Caco-2 (cell line): Measurements from ENCODE around the gene ITGA11. TPM values are rescaled to one million over a fixed set of nuclear protein-coding genes. Genes with fewer than 3 reads are reported as not detected.
A peak's percentile ranks its signal among the peaks of the same experiment; 100 is the strongest.

ENCODE experiments used
- BruUV-seq: library from RNA; stranded (reverse); fragments of 400-500 nt; replicated peaks from 2 replicates; lab custom pipeline; 2021; lab: Mats Ljungman, UMichigan
- CTCF ChIA-PET: fragments of 300-600 bp; sonication (Branson Sonifier 250); formaldehyde crosslinking; loops from one replicate; lab custom pipeline; 2022; ENCODE audit warnings: antibody characterized with exemption; lab: Charles Lee
- POLR2A ChIA-PET: fragments of 300-600 bp; sonication (Branson Sonifier 250); formaldehyde crosslinking; loops from one replicate; lab custom pipeline; 2022; ENCODE audit warnings: antibody characterized with exemption; lab: Charles Lee
- DNase-seq, 2 experiments: peaks; one replicate each; pipeline versions ENCODE4 v3.0.0 to v3.0.0-alpha.2; 2020 to 2022
- H3K27me3 ChIP-seq: replicated peaks from 2 replicates; pipeline ENCODE4 v1.6.0; 2011; ENCODE audit warnings: low read length; ENCODE audit not compliant: control insufficient read depth, insufficient read depth
- H3K36me3 ChIP-seq: 2 replicates; pipeline ENCODE4 v1.5.1; 2011; ENCODE audit warnings: low read length; ENCODE audit not compliant: control insufficient read depth, insufficient read depth
- H3K4me1 ChIP-seq: fragments of 250-450 bp; sonication (Bioruptor Pico); 2 replicates; pipeline ENCODE4 v1.5.1; 2020; ENCODE audit warnings: mild to moderate bottlenecking
- H3K4me3 ChIP-seq: 2 replicates; pipeline ENCODE4 v1.5.1; 2011; ENCODE audit warnings: low read depth, mild to moderate bottlenecking, control low read depth, low read length
- H3K9me3 ChIP-seq: fragments of 250-450 bp; sonication (Bioruptor Pico); 2 replicates; pipeline ENCODE4 v1.5.1; 2020; ENCODE audit warnings: mild to moderate bottlenecking, moderate library complexity
- H3K27ac Mint-ChIP-seq: one replicate; pipeline ENCODE4 v1.8.0; 2022; ENCODE audit warnings: mixed read lengths; ENCODE audit not compliant: unreplicated experiment
- H3K27me3 Mint-ChIP-seq: one replicate; pipeline ENCODE4 v1.8.0; 2022; ENCODE audit warnings: mixed read lengths; ENCODE audit not compliant: insufficient read depth, unreplicated experiment
- H3K36me3 Mint-ChIP-seq: one replicate; pipeline ENCODE4 v1.8.0; 2022; ENCODE audit warnings: mild to moderate bottlenecking, mixed read lengths; ENCODE audit not compliant: insufficient read depth, unreplicated experiment
- H3K4me1 Mint-ChIP-seq: one replicate; pipeline ENCODE4 v1.8.0; 2022; ENCODE audit warnings: low read depth, mixed read lengths; ENCODE audit not compliant: unreplicated experiment
- H3K4me3 Mint-ChIP-seq: one replicate; pipeline ENCODE4 v1.8.0; 2022; ENCODE audit warnings: mild to moderate bottlenecking, moderate library complexity, mixed read lengths; ENCODE audit not compliant: unreplicated experiment
- H3K9me3 Mint-ChIP-seq: one replicate; pipeline ENCODE4 v1.8.0; 2022; ENCODE audit warnings: mixed read lengths; ENCODE audit not compliant: unreplicated experiment
- intact Hi-C: fragments of 100-400 bp; cut with micrococcal nuclease; formaldehyde crosslinking; loops from one replicate; pipeline ENCODE4 v1.10.0; 2022; ENCODE audit not compliant: unreplicated experiment
- total RNA-seq: library from RNA; stranded (reverse); gene quantifications from 2 replicates; pipeline ENCODE4 v1.2.3, GENCODE V29; 2022
- TF ChIP-seq, protein P1 (sequence below), 2 experiments: fragments of 200-600 bp in 1 of 2; IDR thresholded peaks; 1 replicate in 1 of 2; 2 replicates in 1 of 2; pipeline versions ENCODE4 v1.5.1 to v1.8.0; 2011 to 2022; ENCODE audit warnings: antibody characterized with exemption in 1 of 2, control low read depth in 1 of 2, inconsistent platforms in 1 of 2, low read depth in 1 of 2, low read length in 1 of 2, mild to moderate bottlenecking in 1 of 2, moderate library complexity in 1 of 2; ENCODE audit not compliant: insufficient read depth in 1 of 2, severe bottlenecking in 1 of 2, unreplicated experiment in 1 of 2

Gene ITGA11
- total RNA-seq, 1 experiment from 2014 or later: 0.18 TPM

DNA sequence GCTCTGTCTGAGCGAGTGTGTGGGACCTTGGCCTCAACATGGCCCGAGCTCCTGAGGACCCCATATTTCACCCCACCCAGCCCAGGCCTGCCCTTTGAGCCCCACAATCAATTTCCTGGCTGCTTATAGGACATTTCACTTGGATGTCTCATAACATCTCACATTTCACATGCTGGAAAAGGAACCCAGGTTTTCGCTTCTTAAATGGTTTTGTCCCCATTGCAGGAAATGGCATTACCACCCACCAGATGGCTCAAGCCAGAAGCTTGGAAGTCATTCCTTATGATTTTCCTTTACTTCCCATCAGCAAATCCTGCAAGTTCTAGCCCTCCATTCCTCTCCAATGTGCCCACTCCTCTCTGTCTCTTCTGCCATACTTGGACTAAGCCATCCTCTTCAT lies 14.9 kb downstream of the ITGA11 start:
- CTCF ChIA-PET: no interaction called here

DNA sequence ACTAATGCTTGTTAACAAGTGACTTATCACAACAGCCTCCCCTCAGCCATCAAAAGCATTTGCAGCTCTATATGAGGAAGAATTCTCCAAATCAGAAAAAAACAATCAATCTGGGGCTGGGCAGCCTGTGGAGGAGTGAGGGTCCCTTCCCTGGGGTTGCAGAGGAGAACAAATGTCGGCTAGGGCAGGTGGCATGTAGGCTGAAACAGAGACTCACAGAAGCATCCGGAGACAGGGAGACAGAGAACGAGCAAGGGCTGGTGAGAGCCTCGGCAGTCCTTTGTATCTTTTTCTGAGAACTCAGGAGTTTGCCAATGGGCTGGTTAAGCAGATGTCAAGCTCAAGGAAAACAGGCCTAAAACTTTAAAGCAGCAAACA lies 15.8 kb downstream of the ITGA11 start:
- H3K4me1 ChIP-seq: peaks cover 21% of the 10 kb centered on the region
- no peaks in the 10 kb centered on the region for H3K9me3 ChIP-seq
- TF ChIP-seq, protein P1, sequence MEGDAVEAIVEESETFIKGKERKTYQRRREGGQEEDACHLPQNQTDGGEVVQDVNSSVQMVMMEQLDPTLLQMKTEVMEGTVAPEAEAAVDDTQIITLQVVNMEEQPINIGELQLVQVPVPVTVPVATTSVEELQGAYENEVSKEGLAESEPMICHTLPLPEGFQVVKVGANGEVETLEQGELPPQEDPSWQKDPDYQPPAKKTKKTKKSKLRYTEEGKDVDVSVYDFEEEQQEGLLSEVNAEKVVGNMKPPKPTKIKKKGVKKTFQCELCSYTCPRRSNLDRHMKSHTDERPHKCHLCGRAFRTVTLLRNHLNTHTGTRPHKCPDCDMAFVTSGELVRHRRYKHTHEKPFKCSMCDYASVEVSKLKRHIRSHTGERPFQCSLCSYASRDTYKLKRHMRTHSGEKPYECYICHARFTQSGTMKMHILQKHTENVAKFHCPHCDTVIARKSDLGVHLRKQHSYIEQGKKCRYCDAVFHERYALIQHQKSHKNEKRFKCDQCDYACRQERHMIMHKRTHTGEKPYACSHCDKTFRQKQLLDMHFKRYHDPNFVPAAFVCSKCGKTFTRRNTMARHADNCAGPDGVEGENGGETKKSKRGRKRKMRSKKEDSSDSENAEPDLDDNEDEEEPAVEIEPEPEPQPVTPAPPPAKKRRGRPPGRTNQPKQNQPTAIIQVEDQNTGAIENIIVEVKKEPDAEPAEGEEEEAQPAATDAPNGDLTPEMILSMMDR (IDR thresholded peaks at IDR 0.05; ENCODE audit: insufficient read depth in 1 of 2, low read depth in 1 of 2, low read length in 1 of 2, severe bottlenecking in 1 of 2, unreplicated experiment in 1 of 2): no peak
- ChIA-PET CTCF (no interaction called here), POLR2A (no interaction called here)
- H3K36me3 ChIP-seq: no peaks in the 10 kb centered on the region
- Mint-ChIP-seq H3K4me3 (no peak overlapping the region), H3K9me3 (no peaks in the 10 kb centered on the region), H3K27ac (no peak overlapping the region), H3K4me1 (peaks cover 12% of the 10 kb centered on the region), H3K27me3 (no peaks in the 10 kb centered on the region), H3K36me3 (peaks cover 7% of the 10 kb centered on the region)
- BruUV-seq: no TSS peak
- intact Hi-C loops: no loop called here
- no peaks in the 10 kb centered on the region for H3K27me3 ChIP-seq
- no peak overlapping the region for H3K4me3 ChIP-seq
- DNase-seq: no peak

More for the DNA sequence above, 14.9 kb downstream of the ITGA11 start:
- POLR2A ChIA-PET: no interaction called here
- peaks cover 16% of the 10 kb centered on the region for H3K4me1 Mint-ChIP-seq
- Histone ChIP-seq H3K9me3 (no peaks in the 10 kb centered on the region), H3K4me3 (no peak overlapping the region), H3K27me3 (no peaks in the 10 kb centered on the region), H3K36me3 (no peaks in the 10 kb centered on the region), H3K4me1 (peaks cover 26% of the 10 kb centered on the region)
- no peak overlapping the region for H3K4me3 Mint-ChIP-seq
- intact Hi-C loops: no loop called here
- no TSS peak for BruUV-seq
- peaks cover 7% of the 10 kb centered on the region for H3K36me3 Mint-ChIP-seq
- DNase-seq: no peak
- TF ChIP-seq, protein P1 (IDR thresholded peaks at IDR 0.05; ENCODE audit: insufficient read depth in 1 of 2, low read depth in 1 of 2, low read length in 1 of 2, severe bottlenecking in 1 of 2, unreplicated experiment in 1 of 2): no peak
- H3K9me3 Mint-ChIP-seq: no peaks in the 10 kb centered on the region
- H3K27ac Mint-ChIP-seq: peak overlapping the region; percentile 16
- no peaks in the 10 kb centered on the region for H3K27me3 Mint-ChIP-seq

DNA sequence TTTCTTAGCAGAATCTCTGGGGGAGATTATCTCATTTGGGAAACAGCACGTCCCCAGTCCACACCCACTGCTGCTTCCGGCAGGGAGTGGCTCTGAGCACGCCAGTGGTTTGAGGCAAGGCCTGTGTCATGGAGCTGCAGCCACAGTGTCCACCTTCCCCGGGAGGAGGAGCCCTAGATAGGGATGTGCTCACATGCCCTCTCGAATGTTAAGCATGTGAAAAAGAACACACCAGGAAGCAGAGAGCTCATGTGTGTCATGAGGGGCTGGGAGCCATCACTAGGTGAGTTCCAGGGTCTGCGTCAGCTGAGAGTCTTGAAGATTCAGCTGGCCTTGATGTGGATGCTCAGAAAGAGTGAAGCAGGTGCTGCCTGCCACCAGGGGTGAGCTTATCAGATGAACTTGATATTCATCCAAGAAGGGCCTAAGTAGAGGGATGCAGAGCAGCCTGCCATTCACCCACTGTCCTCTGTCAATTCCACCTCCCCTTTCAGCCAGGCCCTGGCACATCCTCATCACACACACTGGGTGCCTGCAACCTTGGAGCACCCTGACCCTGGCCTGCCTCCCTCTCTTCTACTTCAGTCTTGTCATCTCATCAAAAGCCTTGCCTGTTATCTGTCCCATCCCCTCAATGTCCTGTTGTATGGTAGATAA lies 16.3 kb downstream of the ITGA11 start:
- no peak overlapping the region for H3K27ac Mint-ChIP-seq

More for the DNA sequence above, 16.3 kb downstream of the ITGA11 start:
- ChIA-PET CTCF (no interaction called here), POLR2A (no interaction called here)
- Histone ChIP-seq H3K4me3 (no peak overlapping the region), H3K9me3 (no peaks in the 10 kb centered on the region), H3K4me1 (peaks cover 20% of the 10 kb centered on the region), H3K36me3 (no peaks in the 10 kb centered on the region), H3K27me3 (no peaks in the 10 kb centered on the region)
- intact Hi-C loops: no loop called here
- Mint-ChIP-seq H3K4me1 (peaks cover 7% of the 10 kb centered on the region), H3K4me3 (no peak overlapping the region), H3K36me3 (peaks cover 7% of the 10 kb centered on the region), H3K9me3 (no peaks in the 10 kb centered on the region), H3K27me3 (no peaks in the 10 kb centered on the region)
- no peak for DNase-seq
- TF ChIP-seq, protein P1 (IDR thresholded peaks at IDR 0.05; ENCODE audit: insufficient read depth in 1 of 2, low read depth in 1 of 2, low read length in 1 of 2, severe bottlenecking in 1 of 2, unreplicated experiment in 1 of 2): no peak
- no TSS peak for BruUV-seq
